Measurements from ENCODE around the gene ABCG8.

- TF ChIP-seq CTCF (IDR thresholded peaks at IDR 0.05 in 4 of 5, conservative IDR thresholded peaks at IDR 0.05 in 1 of 5) (no peak), POLR2A (IDR thresholded peaks at IDR 0.05) (no peak)
Measured at GRCh38 chr2:43848214-43848613, 9.4 kb downstream of the ABCG8 start.

All from gastrocnemius medialis (tissue), 4 donors.